Activated CD8-positive, alpha-beta memory T cell treated with anti-CD3 and anti-CD28 coated beads, Interleukin-2, amount 50 U/mL, for 4 hours (primary cell): ENCODE data around the gene CFAP300.

Source experiments
- DNase-seq: peaks from one replicate; pipeline ENCODE4 v3.0.0-alpha.2; 2020

The CFAP300 gene

GRCh38 chr11:102079625-102080024, 32.4 kb downstream of the CFAP300 start:
- DNase-seq: no peak

DNA sequence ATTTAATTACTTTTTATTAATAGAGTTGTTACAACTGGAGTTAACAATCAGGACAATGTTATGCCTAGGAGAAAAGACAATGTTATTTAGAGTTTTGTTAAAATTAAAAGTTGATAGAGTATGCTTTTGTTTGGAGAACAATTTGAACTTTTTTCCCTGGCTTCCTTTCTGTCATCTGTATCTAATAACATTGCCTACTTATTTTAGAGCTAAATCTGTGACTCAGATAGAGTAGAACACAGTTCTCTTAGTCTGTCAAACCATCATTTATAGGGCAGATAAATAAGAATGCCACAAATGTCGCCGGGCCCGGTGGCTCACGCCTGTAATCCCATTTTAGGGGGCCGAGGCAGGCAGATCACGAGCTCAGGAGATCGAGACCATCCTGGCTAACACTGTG, 34.1 kb downstream of the CFAP300 start:
- no peak for DNase-seq

- no peak for DNase-seq
Observed at GRCh38 chr11:102085864-102086551, 38.8 kb downstream of the CFAP300 start.

DNA sequence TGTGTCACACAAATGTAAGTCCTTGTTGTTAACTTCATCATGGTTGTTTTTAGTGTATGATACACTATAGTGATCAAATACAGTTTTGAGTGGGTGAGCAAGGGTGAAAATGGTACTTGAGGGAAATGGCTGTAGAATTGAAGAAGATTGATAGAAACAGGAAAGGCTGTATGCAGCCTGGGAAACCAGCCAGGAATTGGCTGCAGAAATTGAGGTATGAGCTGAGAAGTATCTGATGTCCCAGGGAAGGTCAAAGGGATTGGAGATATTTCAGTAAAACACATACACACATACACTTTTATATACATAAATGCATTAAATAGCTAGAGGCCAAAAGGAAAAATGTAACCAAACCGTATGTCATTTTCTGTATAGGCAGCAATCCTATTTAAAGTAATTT, 49.9 kb downstream of the CFAP300 start:
- DNase-seq: no peak

GRCh38 chr11:102099755-102100154, 52.5 kb downstream of the CFAP300 start:
- DNase-seq: no peak

GRCh38 chr11:102108734-102109440, 61.6 kb downstream of the CFAP300 start:
- DNase-seq: no peak

- peak; percentile 67 for DNase-seq
Observed at GRCh38 chr11:102109896-102110760, 62.9 kb downstream of the CFAP300 start, which contains the start of gene YAP1. Gene YAP1, plus strand, starts transcription at chr11:102110447. Its CDS starts 402 bp downstream, at chr11:102110849.

GRCh38 chr11:102110761-102111010, 63.4 kb downstream of the CFAP300 start:
- no peak for DNase-seq

GRCh38 chr11:102111011-102111786, 64.0 kb downstream of the CFAP300 start:
- DNase-seq: no peak

- DNase-seq: no peak
Observed at GRCh38 chr11:102111787-102112508, 64.7 kb downstream of the CFAP300 start.

- DNase-seq: no peak
Observed at GRCh38 chr11:102112509-102112821, 65.2 kb downstream of the CFAP300 start.

DNA sequence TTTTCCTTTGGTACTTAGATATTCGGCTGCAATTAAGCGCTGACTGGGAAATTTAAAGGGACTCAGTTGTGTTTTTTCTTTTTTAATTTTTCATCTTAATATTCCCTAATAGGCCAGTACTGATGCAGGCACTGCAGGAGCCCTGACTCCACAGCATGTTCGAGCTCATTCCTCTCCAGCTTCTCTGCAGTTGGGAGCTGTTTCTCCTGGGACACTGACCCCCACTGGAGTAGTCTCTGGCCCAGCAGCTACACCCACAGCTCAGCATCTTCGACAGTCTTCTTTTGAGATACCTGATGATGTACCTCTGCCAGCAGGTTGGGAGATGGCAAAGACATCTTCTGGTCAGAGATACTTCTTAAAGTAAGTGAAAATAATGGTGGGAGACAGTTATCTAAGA, 66.8 kb downstream of the CFAP300 start:
- no peak for DNase-seq

DNA sequence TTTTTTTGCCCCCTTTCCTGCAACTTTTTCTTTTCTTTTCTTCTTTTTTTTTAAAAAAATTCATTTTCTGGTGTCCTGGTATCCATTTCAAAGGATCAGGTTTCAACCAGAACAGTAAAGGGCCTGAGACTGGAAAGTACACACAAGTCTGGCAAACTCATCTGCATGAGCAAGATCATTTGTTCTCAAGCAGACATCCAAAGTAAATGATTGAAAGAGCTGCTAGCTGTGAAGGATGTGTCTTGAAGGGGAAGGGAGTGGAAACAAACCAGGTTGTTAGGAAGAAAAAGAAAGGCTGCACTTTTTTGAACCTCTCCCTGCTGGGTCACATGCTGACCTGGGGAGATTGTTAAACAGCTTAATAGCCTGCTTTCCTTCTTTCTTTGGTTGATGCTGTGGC, 68.3 kb downstream of the CFAP300 start:
- DNase-seq: no peak

- no peak for DNase-seq
Observed at GRCh38 chr11:102116453-102117205, 69.4 kb downstream of the CFAP300 start.

GRCh38 chr11:102117472-102118113, 70.4 kb downstream of the CFAP300 start:
- DNase-seq: no peak

DNA sequence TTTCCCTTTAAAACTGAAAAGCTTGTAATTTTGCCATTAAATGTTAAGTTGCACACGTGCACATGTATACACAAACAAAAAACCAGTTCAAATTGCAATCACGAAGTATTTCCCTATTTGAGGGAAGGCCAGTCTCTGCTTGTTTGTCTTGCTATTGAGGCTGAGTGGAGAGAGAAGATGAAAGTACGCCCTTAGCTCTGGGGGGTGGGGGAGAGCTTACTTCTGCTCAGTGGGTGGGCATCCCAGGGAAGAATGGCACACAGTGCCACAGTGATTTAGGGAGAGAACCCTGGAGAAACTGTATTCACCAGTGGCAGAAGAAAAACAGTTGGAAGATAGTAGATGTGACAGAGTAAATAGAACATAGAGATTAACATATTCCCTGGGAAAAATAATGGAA, 71.7 kb downstream of the CFAP300 start:
- no peak for DNase-seq

- no peak for DNase-seq
Observed at GRCh38 chr11:102119997-102120396, 72.8 kb downstream of the CFAP300 start.

GRCh38 chr11:102120437-102120973, 73.3 kb downstream of the CFAP300 start:
- no peak for DNase-seq

GRCh38 chr11:102121329-102121728, 74.1 kb downstream of the CFAP300 start:
- DNase-seq: no peak
